HepG2 (cell line): Measurements from ENCODE around the gene HNRNPL. TPM values are rescaled to one million over a fixed set of nuclear protein-coding genes. Genes with fewer than 3 reads are reported as not detected.
A peak's percentile ranks its signal among the peaks of the same experiment; 100 is the strongest.

ENCODE experiments used
- HMG20B ChIP-seq: conservative IDR thresholded peaks from 2 replicates; pipeline ENCODE4 v1.6.1; 2016; ENCODE audit warnings: missing genetic modification reagents, missing compliant biosample characterization
- MYNN ChIP-seq: sonication (generic); formaldehyde crosslinking; IDR thresholded peaks from 2 replicates; pipeline ENCODE4 v1.4.0; 2020; ENCODE audit warnings: mild to moderate bottlenecking, low read depth, missing genetic modification reagents
- NCOA2 ChIP-seq: sonication (generic); formaldehyde crosslinking; IDR thresholded peaks from 2 replicates; pipeline ENCODE4 v1.8.0; 2022; ENCODE audit warnings: inconsistent platforms
- NFIC ChIP-seq: IDR thresholded peaks from 2 replicates; pipeline ENCODE4 v1.6.1; 2012; ENCODE audit warnings: mild to moderate bottlenecking, low read length, inconsistent platforms
- POLR2A ChIP-seq, 2 experiments: IDR thresholded peaks; 2 replicates each; pipeline ENCODE4 v1.6.1; 2011; ENCODE audit warnings: low read depth in 2 of 2, low read length in 2 of 2, mild to moderate bottlenecking in 1 of 2, moderate library complexity in 1 of 2; ENCODE audit not compliant: insufficient read depth in 1 of 2
- SIX4 ChIP-seq: sonication (generic); formaldehyde crosslinking; IDR thresholded peaks from 2 replicates; pipeline ENCODE4 v1.4.0; 2020; ENCODE audit warnings: missing genetic modification reagents
- SP140L ChIP-seq: sonication (generic); formaldehyde crosslinking; IDR thresholded peaks from 2 replicates; pipeline ENCODE4 v1.4.0; 2020; ENCODE audit warnings: missing genetic modification reagents, borderline replicate concordance
- SP4 ChIP-seq: sonication (generic); formaldehyde crosslinking; IDR thresholded peaks from 2 replicates; pipeline ENCODE4 v1.8.1; 2023; ENCODE audit warnings: mild to moderate bottlenecking, missing genetic modification reagents
- TBX3 ChIP-seq: fragments of 450-650 bp; IDR thresholded peaks from 2 replicates; pipeline ENCODE4 v1.6.1; 2017; ENCODE audit warnings: antibody characterized with exemption, mild to moderate bottlenecking, inconsistent platforms, borderline replicate concordance
- ZBTB20 ChIP-seq: sonication (generic); formaldehyde crosslinking; IDR thresholded peaks from 2 replicates; pipeline ENCODE4 v1.8.1; 2023; ENCODE audit warnings: missing genetic modification reagents, low read depth, mild to moderate bottlenecking, borderline replicate concordance
- ZNF234 ChIP-seq: sonication (generic); formaldehyde crosslinking; conservative IDR thresholded peaks from 2 replicates; pipeline ENCODE4 v1.5.1; 2020; ENCODE audit warnings: mild to moderate bottlenecking, missing genetic modification reagents
- ZNF30 ChIP-seq: sonication (generic); formaldehyde crosslinking; IDR thresholded peaks from 2 replicates; pipeline ENCODE4 v1.5.0; 2020; ENCODE audit warnings: mild to moderate bottlenecking, missing genetic modification reagents
- ZNF550 ChIP-seq: sonication (generic); formaldehyde crosslinking; IDR thresholded peaks from 2 replicates; pipeline ENCODE4 v1.4.0; 2020; ENCODE audit warnings: mild to moderate bottlenecking, missing genetic modification reagents, borderline replicate concordance
- ZNF558 ChIP-seq: sonication (generic); formaldehyde crosslinking; IDR thresholded peaks from 2 replicates; pipeline ENCODE4 v1.9.0; 2022; ENCODE audit warnings: mild to moderate bottlenecking, missing genetic modification reagents, borderline replicate concordance
- ZNF605 ChIP-seq: sonication (generic); formaldehyde crosslinking; IDR thresholded peaks from 2 replicates; pipeline ENCODE4 v1.8.0; 2022; ENCODE audit warnings: mild to moderate bottlenecking, missing genetic modification reagents
- ZNF839 ChIP-seq: sonication (generic); formaldehyde crosslinking; IDR thresholded peaks from 2 replicates; pipeline ENCODE4 v1.4.0; 2020; ENCODE audit warnings: missing genetic modification reagents, mild to moderate bottlenecking, borderline replicate concordance
- ZNF883 ChIP-seq: sonication (generic); formaldehyde crosslinking; IDR thresholded peaks from 2 replicates; pipeline ENCODE4 v1.5.1; 2020; ENCODE audit warnings: mild to moderate bottlenecking, missing genetic modification reagents; ENCODE audit errors: not compliant biosample characterization
- polyA plus RNA-seq, 8 experiments: library from polyadenylated mRNA; depleted of rRNA in 3 of 8; stranded (reverse) in 7 of 8; unstranded in 1 of 8; fragments of >200 nt; fragmentation: Illumina TruSeq in 4 of 8; extraction: Trizol in 4 of 8; gene quantifications; 2 replicates each; pipeline versions ENCODE4 v1.2.1 to v1.2.3, GENCODE V29; 2011 to 2016; ENCODE audit warnings: low read depth in 4 of 8, missing spikeins in 1 of 8, mixed read lengths in 1 of 8; ENCODE audit not compliant: insufficient read depth in 1 of 8
- total RNA-seq, 5 experiments: library from RNA; depleted of rRNA; stranded (reverse); fragments of >200 nt; fragmentation: Illumina TruSeq; extraction: Trizol; gene quantifications; 2 replicates each; pipeline ENCODE4 v1.2.3, GENCODE V29; 2016; ENCODE audit warnings: low read depth in 1 of 5
- TF ChIP-seq, protein P1 (sequence below): sonication (generic); formaldehyde crosslinking; IDR thresholded peaks from one replicate; pipeline ENCODE4 v1.5.1; 2020; ENCODE audit warnings: mild to moderate bottlenecking, missing genetic modification reagents; ENCODE audit errors: not compliant biosample characterization
- TF ChIP-seq, protein P2 (sequence below): sonication (generic); formaldehyde crosslinking; IDR thresholded peaks from 2 replicates; pipeline ENCODE4 v1.4.0; 2020; ENCODE audit warnings: mild to moderate bottlenecking, missing genetic modification reagents
- TF ChIP-seq, protein P3 (sequence below): sonication (generic); formaldehyde crosslinking; IDR thresholded peaks from 2 replicates; pipeline ENCODE4 v1.5.1; 2020; ENCODE audit warnings: mild to moderate bottlenecking, missing genetic modification reagents, moderate library complexity

The HNRNPL gene
- total and polyA plus RNA-seq, 2 of the 13 experiments (the other 11 are each of a cell fraction or from before 2014, with no cell fraction given), result 156 to 278 TPM

DNA sequence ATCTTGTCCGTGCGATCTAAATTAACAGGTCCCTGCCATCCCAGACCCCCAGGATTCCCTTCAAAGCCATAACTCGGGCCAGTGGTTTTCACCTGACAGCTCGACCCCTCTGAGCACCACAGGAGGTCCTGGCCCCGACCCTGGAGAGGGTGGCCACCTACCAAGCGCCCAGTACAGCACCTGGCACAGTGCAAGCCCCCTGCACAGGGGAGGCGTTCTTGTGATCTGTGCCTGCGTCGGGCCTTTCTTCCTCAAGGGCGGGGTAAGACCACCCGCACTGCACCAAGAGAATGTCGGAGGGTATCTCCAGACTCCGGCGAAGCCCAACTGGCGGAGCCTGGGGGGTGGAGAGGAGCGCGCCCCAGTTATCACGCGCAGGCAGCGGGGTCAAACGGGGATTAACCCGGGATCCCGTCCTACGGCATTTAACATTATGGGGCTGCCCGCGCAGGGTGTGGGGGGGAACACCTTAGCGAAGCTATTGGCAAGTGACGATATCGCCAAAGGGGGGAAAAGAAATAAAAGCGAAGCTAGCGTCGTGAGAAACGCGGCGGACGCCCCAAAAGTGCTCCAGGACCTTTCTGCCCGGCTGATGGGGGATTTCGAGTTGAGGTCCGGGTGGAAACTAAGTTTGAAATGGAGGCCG, 1.3 kb upstream of the HNRNPL start (continued):
- TF ChIP-seq, protein P1, sequence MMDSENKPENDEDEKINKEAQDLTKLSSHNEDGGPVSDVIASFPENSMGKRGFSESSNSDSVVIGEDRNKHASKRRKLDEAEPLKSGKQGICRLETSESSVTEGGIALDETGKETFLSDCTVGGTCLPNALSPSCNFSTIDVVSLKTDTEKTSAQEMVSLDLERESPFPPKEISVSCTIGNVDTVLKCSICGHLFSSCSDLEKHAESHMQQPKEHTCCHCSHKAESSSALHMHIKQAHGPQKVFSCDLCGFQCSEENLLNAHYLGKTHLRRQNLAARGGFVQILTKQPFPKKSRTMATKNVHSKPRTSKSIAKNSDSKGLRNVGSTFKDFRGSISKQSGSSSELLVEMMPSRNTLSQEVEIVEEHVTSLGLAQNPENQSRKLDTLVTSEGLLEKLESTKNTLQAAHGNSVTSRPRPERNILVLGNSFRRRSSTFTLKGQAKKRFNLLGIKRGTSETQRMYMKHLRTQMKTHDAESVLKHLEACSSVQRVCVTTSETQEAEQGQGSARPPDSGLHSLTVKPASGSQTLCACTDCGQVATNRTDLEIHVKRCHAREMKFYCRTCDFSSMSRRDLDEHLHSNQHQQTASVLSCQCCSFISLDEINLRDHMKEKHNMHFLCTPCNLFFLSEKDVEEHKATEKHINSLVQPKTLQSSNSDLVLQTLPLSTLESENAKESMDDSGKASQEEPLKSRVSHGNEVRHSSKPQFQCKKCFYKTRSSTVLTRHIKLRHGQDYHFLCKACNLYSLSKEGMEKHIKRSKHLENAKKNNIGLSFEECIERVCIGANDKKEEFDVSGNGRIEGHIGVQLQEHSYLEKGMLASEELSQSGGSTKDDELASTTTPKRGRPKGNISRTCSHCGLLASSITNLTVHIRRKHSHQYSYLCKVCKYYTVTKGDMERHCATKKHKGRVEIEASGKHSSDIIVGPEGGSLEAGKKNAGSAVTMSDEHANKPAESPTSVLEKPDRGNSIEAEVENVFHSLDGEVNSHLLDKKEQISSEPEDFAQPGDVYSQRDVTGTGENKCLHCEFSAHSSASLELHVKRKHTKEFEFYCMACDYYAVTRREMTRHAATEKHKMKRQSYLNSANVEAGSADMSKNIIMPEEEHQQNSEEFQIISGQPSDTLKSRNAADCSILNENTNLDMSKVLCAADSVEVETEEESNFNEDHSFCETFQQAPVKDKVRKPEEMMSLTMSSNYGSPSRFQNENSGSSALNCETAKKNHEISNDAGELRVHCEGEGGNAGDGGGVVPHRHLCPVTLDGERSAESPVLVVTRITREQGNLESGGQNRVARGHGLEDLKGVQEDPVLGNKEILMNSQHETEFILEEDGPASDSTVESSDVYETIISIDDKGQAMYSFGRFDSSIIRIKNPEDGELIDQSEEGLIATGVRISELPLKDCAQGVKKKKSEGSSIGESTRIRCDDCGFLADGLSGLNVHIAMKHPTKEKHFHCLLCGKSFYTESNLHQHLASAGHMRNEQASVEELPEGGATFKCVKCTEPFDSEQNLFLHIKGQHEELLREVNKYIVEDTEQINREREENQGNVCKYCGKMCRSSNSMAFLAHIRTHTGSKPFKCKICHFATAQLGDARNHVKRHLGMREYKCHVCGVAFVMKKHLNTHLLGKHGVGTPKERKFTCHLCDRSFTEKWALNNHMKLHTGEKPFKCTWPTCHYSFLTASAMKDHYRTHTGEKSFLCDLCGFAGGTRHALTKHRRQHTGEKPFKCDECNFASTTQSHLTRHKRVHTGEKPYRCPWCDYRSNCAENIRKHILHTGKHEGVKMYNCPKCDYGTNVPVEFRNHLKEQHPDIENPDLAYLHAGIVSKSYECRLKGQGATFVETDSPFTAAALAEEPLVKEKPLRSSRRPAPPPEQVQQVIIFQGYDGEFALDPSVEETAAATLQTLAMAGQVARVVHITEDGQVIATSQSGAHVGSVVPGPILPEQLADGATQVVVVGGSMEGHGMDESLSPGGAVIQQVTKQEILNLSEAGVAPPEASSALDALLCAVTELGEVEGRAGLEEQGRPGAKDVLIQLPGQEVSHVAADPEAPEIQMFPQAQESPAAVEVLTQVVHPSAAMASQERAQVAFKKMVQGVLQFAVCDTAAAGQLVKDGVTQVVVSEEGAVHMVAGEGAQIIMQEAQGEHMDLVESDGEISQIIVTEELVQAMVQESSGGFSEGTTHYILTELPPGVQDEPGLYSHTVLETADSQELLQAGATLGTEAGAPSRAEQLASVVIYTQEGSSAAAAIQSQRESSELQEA (CRISPR knock-in tag), result peak; percentile 34
- TF ChIP-seq SP4 (CRISPR knock-in tag), result no peak
- 0 out of 2 replicates have a peak, but pooled peaks have one; percentile 30 for TF ChIP-seq ZNF550 (CRISPR knock-in tag)
- peak; percentile 33; the same call in 1 of the 2 replicates for TF ChIP-seq ZNF605
- TF ChIP-seq ZNF883, result peak; percentile 58
- no peak for TF ChIP-seq HMG20B (CRISPR knock-in tag)
- TF ChIP-seq POLR2A (IDR thresholded peaks at IDR 0.05; ENCODE audit: insufficient read depth in 1 of 2, low read depth in 2 of 2, low read length in 2 of 2), result peak in 1 of 2 experiments; percentile 37; a peak in 1 of 4 replicates
- 0 out of 2 replicates have a peak, but pooled peaks have one; percentile 31 for TF ChIP-seq ZNF30 (CRISPR knock-in tag)
- 0 out of 2 replicates have a peak, but pooled peaks have one; percentile 32 for TF ChIP-seq ZNF839 (CRISPR knock-in tag)
- no peak for TF ChIP-seq TBX3
- TF ChIP-seq ZNF234 (CRISPR knock-in tag), result 0 out of 2 replicates have a peak, but pooled peaks have one; percentile 4
- 0 out of 2 replicates have a peak, but pooled peaks have one; percentile 35 for TF ChIP-seq ZNF558
- TF ChIP-seq MYNN (CRISPR knock-in tag), result 0 out of 2 replicates have a peak, but pooled peaks have one; percentile 14
- TF ChIP-seq, protein P2, sequence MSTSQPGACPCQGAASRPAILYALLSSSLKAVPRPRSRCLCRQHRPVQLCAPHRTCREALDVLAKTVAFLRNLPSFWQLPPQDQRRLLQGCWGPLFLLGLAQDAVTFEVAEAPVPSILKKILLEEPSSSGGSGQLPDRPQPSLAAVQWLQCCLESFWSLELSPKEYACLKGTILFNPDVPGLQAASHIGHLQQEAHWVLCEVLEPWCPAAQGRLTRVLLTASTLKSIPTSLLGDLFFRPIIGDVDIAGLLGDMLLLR (CRISPR knock-in tag), result no peak; the same call in 1 of the 2 replicates
- TF ChIP-seq SP140L (CRISPR knock-in tag), result no peak
- TF ChIP-seq, protein P3, sequence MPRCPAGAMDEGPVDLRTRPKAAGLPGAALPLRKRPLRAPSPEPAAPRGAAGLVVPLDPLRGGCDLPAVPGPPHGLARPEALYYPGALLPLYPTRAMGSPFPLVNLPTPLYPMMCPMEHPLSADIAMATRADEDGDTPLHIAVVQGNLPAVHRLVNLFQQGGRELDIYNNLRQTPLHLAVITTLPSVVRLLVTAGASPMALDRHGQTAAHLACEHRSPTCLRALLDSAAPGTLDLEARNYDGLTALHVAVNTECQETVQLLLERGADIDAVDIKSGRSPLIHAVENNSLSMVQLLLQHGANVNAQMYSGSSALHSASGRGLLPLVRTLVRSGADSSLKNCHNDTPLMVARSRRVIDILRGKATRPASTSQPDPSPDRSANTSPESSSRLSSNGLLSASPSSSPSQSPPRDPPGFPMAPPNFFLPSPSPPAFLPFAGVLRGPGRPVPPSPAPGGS (CRISPR knock-in tag), result no peak; the same call in 1 of the 2 replicates
- TF ChIP-seq NFIC, result 0 out of 2 replicates have a peak, but pooled peaks have one; percentile 28
- TF ChIP-seq SIX4 (CRISPR knock-in tag), result no peak
- TF ChIP-seq ZBTB20 (CRISPR knock-in tag), result no peak
- TF ChIP-seq NCOA2 (CRISPR knock-in tag), result 0 out of 2 replicates have a peak, but pooled peaks have one; percentile 5
